ENCODE results near the gene AATF.

The AATF gene

DNA sequence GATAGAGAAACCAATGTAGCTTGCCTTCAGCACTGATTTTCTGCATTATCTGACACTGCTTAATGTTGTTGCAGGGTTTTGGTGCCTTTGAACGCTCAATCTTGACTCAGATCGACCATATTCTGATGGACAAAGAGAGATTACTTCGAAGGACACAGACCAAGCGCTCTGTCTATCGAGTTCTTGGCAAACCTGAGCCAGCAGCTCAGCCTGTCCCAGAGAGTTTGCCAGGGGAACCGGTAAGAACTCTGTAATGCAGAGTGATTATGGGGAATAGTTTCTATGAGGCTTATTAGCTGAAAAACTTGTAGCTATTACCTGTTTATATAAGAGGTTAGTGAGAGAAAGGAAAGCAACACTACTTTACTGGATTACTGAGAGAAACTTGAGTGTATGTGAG is 40.4 kb downstream of the AATF start:
- no peak for DNase-seq

DNA sequence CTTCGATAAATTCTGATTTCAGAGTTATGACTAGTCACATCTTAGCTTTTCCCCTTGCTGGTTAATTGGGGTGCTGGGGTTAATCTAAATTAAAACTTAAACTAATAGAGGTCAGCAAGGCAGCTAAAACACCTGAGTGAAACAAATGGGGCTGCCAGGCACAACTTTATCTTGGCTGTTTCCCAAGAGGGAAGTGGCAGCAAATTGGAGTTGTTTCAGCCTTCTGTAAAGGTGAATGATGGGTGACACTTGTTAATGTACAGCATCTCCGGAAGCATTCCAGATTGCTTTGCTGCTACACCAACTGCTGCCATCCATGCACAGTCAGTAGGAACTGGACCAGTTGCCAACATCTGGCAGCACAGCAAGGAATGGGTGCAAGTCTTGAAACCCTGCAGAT is 43.9 kb downstream of the AATF start:
- DNase-seq = no peak

GRCh38 chr17:36993227-36993626 is 44.5 kb downstream of the AATF start:
- no peak for DNase-seq

- DNase-seq = no peak
These were observed 45.7 kb downstream of the AATF start for GRCh38 chr17:36994438-36994837.

GRCh38 chr17:36999471-36999870 is 50.7 kb downstream of the AATF start:
- peak; percentile 43 to 70 (median 60) for DNase-seq

DNA sequence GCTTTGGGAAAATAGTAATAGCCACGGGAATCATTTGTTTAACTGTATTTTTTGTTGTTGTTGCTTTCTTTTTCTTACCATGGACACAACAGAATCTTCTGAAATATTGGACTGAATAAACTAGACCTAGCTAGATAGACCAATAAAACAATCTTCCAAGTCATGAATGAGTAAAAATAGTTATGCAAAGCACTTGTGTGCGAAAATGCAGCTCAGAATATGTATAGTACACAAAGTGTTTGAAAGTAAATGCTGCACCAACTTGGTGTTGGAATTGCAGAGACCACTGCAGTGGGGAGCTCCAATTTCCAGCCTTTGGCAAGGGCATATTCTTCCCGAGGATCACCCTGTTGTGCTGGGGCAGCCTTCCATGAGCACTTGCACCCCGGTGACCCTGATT is 68.0 kb downstream of the AATF start:
- DNase-seq = no peak

DNA sequence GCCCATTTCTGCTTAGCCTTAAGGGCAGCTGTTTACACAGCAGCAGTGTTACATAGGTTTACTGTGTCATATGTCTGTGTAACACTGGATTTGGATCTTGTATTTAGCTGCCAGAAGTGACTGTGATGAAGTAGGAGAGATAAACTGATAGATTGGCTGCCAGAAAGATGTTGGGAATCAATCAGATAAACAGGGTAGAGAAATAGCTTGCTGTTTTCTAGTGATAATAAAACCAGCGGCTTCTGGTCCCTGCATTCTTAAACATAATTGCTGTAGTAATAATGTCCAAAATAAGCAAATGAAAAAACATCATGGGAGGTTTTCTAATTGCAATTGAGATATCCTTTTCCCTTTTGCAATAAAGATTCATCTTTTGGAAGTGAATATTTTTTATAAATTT is 68.7 kb downstream of the AATF start:
- DNase-seq = no peak

GRCh38 chr17:37019117-37019740 is 70.5 kb downstream of the AATF start:
- DNase-seq = no peak

DNA sequence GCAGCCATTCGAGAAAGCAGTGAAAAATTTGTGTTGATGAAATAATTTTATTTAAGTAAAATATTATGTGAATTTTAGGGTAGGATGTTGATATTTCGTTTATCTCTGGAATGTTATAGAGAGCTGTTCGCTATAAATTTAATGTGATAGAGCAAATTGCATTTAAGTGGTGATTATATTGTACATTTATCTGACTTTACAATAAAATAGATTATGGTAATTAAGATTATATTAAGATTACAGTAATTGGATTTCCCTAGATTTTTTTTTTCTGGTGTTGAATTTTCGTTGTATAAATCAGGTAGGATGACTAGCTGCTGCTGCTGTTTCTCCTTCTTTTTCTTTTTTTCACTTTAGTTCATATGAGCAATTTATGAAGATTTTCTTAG is 71.0 kb downstream of the AATF start:
- no peak for DNase-seq

- peak; percentile 35 to 43 (median 43) for DNase-seq
These were observed 75.5 kb downstream of the AATF start for GRCh38 chr17:37024181-37024637.

DNA sequence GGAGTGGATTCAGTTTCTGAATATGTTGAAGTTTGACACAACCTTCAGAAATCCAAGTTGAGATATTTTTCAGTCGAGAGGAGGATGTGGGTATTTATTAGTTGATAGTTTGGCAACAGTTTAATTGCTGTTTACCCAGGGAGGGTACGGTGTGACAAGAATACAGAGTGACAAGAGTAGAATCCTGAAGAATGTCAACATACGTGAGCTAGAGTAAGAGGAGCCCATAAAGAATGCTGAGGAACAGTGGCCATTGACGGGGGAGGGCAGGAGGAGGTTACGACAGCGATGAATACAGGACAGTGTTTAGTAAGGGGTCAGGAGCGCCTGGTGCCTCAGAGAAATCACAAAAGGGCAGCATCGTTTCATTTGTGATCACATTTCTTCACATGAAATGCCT is 76.5 kb downstream of the AATF start:
- no peak for DNase-seq

- no peak for DNase-seq
These were observed 77.2 kb downstream of the AATF start for GRCh38 chr17:37025847-37026530.

GRCh38 chr17:37026531-37026869 is 77.7 kb downstream of the AATF start:
- DNase-seq = no peak

- no peak for DNase-seq
These were observed 79.3 kb downstream of the AATF start for GRCh38 chr17:37028040-37028439.

- DNase-seq = no peak
These were observed 82.8 kb downstream of the AATF start for GRCh38 chr17:37031493-37032083.

GRCh38 chr17:37037590-37038155 is 88.9 kb downstream of the AATF start:
- DNase-seq = no peak

DNA sequence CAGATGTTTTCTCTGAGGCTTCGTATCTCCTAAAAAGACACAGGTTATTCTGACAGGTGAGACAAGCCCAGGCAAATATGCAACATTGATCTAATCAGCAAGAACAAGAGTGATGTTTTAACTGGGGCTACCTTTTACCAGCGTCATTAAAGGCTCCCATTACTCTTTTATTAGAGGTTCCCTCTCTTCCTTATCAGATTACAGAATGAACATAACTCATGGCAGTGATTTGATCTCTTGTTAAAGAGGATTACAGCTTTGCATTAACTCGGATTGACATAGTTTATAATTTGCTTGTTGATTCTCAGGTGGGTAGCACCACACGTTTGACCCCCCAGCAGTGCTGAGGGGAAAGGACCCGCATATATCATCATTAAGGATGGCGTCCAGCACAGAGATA is 90.5 kb downstream of the AATF start:
- DNase-seq = no peak

GRCh38 chr17:37041932-37042331 is 93.2 kb downstream of the AATF start:
- DNase-seq = no peak

DNA sequence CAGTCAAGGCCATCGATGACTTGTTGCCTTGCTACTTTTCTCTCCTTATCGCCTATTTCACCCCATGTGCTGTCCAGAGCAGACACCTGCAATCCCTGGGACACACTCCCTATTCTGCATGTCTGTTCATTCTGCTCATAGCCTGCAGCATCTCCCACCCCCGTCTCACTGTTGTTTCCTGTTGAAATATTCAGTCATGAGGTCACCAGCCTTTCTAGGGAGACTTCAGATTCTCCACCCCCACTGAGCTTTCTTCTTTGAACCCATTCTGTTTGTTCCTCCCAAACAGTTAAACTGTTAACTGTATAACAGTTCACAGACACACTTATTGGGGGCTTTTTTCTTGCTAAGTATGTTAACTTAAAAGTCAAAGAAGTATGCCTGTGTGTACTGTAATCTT is 94.4 kb downstream of the AATF start:
- DNase-seq = peak in 2 of 3 donors; percentile 6 to 12

- DNase-seq = no peak
These were observed 96.7 kb downstream of the AATF start for GRCh38 chr17:37045351-37045922.

- DNase-seq = peak; percentile 84 to 85 (median 84)
These were observed 98.9 kb downstream of the AATF start for GRCh38 chr17:37047631-37048104.

GRCh38 chr17:37048811-37049210 is 100.1 kb downstream of the AATF start:
- DNase-seq = no peak

DNA sequence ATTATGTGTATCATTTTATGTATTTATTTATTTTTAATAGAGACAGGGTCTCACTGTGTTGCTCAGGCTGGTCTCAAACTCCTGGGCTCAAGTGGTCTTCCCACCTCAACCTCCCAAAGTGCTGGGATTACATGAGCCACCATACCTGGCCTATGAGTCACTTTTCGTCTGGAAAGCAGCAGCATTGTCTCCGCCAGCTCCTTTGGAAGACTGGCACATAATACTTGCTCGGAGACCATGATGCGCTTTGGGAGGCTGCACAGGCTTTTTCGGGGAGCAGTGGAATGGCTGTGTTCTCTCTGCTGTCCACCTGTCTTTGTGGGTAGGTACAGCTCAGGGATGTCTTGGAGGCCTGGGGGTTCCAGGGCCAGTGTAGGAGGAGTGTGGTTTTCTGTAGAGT is 102.2 kb downstream of the AATF start:
- no peak for DNase-seq

- no peak for DNase-seq
These were observed 102.6 kb downstream of the AATF start for GRCh38 chr17:37051381-37051780.
